ENCODE results near the gene NQO1. TPM values are rescaled to one million over a fixed set of nuclear protein-coding genes. Genes with fewer than 3 reads are reported as not detected.

NQO1 gene
- total RNA-seq, 1 donor from 2014 or later: 470 TPM

GRCh38 chr16:69706256-69706974, 19.9 kb downstream of the NQO1 start:
- no peak for DNase-seq (ENCODE audit: extremely low spot score, unreplicated experiment)
- Mint-ChIP-seq H3K9me3 (ENCODE audit: unreplicated experiment) (no peaks in the 10 kb centered on the region), H3K36me3 (ENCODE audit: unreplicated experiment) (peaks cover 21% of the 10 kb centered on the region), H3K27me3 (ENCODE audit: unreplicated experiment) (no peaks in the 10 kb centered on the region), H3K27ac (ENCODE audit: unreplicated experiment) (peak overlapping the region; percentile 74), H3K4me3 (ENCODE audit: unreplicated experiment) (no peak overlapping the region), H3K4me1 (ENCODE audit: unreplicated experiment) (peaks cover 8% of the 10 kb centered on the region)
- TF ChIP-seq, protein P1, sequence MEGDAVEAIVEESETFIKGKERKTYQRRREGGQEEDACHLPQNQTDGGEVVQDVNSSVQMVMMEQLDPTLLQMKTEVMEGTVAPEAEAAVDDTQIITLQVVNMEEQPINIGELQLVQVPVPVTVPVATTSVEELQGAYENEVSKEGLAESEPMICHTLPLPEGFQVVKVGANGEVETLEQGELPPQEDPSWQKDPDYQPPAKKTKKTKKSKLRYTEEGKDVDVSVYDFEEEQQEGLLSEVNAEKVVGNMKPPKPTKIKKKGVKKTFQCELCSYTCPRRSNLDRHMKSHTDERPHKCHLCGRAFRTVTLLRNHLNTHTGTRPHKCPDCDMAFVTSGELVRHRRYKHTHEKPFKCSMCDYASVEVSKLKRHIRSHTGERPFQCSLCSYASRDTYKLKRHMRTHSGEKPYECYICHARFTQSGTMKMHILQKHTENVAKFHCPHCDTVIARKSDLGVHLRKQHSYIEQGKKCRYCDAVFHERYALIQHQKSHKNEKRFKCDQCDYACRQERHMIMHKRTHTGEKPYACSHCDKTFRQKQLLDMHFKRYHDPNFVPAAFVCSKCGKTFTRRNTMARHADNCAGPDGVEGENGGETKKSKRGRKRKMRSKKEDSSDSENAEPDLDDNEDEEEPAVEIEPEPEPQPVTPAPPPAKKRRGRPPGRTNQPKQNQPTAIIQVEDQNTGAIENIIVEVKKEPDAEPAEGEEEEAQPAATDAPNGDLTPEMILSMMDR (IDR thresholded peaks at IDR 0.05): no peak

DNA sequence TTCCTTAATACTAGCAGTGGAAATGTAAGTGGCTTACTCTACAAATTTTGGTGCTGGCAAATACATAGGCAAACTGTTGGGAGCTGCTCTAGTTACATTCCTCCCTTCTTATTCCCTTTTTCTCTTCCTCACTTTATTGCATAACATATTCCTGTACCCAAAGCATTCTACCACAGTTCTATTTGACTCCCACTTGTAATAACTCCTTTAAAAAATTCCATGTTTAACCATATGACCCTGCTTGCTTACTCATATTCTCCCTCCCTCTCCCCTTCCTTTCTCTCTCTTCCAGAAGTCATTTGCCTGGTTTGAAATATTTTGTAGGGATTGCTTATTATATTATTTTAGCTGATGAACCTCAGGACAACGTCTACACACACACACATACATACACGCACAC, 22.7 kb downstream of the NQO1 start:
- H3K36me3 Mint-ChIP-seq (ENCODE audit: unreplicated experiment): peaks cover 12% of the 10 kb centered on the region
- peak overlapping the region; percentile 38 for H3K27ac Mint-ChIP-seq (ENCODE audit: unreplicated experiment)
- no peaks in the 10 kb centered on the region for H3K9me3 Mint-ChIP-seq (ENCODE audit: unreplicated experiment)
- no peak for DNase-seq (ENCODE audit: extremely low spot score, unreplicated experiment)
- no peaks in the 10 kb centered on the region for H3K27me3 Mint-ChIP-seq (ENCODE audit: unreplicated experiment)
- peaks cover 8% of the 10 kb centered on the region for H3K4me1 Mint-ChIP-seq (ENCODE audit: unreplicated experiment)
- TF ChIP-seq, protein P1 (IDR thresholded peaks at IDR 0.05): no peak
- no peak overlapping the region for H3K4me3 Mint-ChIP-seq (ENCODE audit: unreplicated experiment)

DNA sequence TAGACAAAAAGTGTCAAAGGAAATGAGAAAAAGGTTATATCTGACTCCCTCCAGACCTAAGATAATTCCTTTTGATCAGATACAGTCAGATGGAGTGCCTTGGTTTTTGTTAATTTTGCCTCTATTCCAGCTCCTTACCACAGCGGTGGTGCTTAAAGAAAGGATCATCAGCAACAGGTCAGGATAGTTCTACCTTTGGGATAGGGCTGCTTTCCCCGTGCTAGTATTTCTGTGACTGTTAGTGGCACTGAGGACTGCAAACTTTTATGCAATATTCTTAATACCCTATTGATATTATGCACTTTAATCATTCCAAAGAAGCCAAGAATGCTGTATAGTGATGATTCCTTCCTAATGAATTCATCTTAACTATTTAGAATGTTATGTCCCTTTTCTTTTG, 24.5 kb downstream of the NQO1 start:
- Mint-ChIP-seq H3K36me3 (ENCODE audit: unreplicated experiment) (peaks cover 10% of the 10 kb centered on the region), H3K27ac (ENCODE audit: unreplicated experiment) (no peak overlapping the region), H3K9me3 (ENCODE audit: unreplicated experiment) (no peaks in the 10 kb centered on the region), H3K4me1 (ENCODE audit: unreplicated experiment) (peaks cover 8% of the 10 kb centered on the region), H3K4me3 (ENCODE audit: unreplicated experiment) (no peak overlapping the region), H3K27me3 (ENCODE audit: unreplicated experiment) (no peaks in the 10 kb centered on the region)
- no peak for DNase-seq (ENCODE audit: extremely low spot score, unreplicated experiment)
- TF ChIP-seq, protein P1 (IDR thresholded peaks at IDR 0.05): no peak

- Mint-ChIP-seq H3K36me3 (ENCODE audit: unreplicated experiment) (peaks cover 10% of the 10 kb centered on the region), H3K4me1 (ENCODE audit: unreplicated experiment) (peaks cover 6% of the 10 kb centered on the region), H3K4me3 (ENCODE audit: unreplicated experiment) (no peak overlapping the region), H3K27ac (ENCODE audit: unreplicated experiment) (peak overlapping the region; percentile 38), H3K27me3 (ENCODE audit: unreplicated experiment) (no peaks in the 10 kb centered on the region), H3K9me3 (ENCODE audit: unreplicated experiment) (no peaks in the 10 kb centered on the region)
- TF ChIP-seq, protein P1 (IDR thresholded peaks at IDR 0.05): no peak
- DNase-seq (ENCODE audit: extremely low spot score, unreplicated experiment): no peak
Observed at GRCh38 chr16:69701452-69701851, 24.9 kb downstream of the NQO1 start.

DNA sequence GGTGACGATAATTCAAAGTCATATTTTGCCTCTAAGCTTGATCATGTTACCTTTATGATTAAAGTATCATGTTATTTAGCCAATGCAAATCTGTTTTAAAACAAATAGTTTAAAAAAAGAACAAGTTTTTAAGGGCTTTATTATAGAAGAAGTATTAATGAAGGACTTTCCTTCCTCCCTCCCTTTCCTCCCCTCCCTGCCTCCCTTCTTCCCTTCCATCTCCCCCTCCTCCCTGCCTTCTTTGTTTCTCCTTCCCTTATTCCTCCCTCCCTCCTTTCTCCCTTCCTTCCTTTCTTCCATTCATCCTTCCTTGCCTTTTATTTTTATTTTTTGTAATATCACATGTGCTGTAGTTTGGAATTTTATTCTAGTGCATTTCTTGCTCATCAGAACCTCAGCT, 26.4 kb downstream of the NQO1 start:
- H3K27me3 Mint-ChIP-seq (ENCODE audit: unreplicated experiment): no peaks in the 10 kb centered on the region
- TF ChIP-seq, protein P1 (IDR thresholded peaks at IDR 0.05): no peak
- H3K4me3 Mint-ChIP-seq (ENCODE audit: unreplicated experiment): no peak overlapping the region
- peaks cover 23% of the 10 kb centered on the region for H3K36me3 Mint-ChIP-seq (ENCODE audit: unreplicated experiment)
- no peaks in the 10 kb centered on the region for H3K9me3 Mint-ChIP-seq (ENCODE audit: unreplicated experiment)
- DNase-seq (ENCODE audit: extremely low spot score, unreplicated experiment): no peak
- H3K4me1 Mint-ChIP-seq (ENCODE audit: unreplicated experiment): peaks cover 17% of the 10 kb centered on the region
- H3K27ac Mint-ChIP-seq (ENCODE audit: unreplicated experiment): peak overlapping the region; percentile 4

Data from osteocyte (in vitro differentiated cells).